Kidney tubule cell (primary cell): ENCODE measurements around the gene ZFYVE16.

ENCODE experiments used
- DNase-seq: peaks from one replicate; pipeline ENCODE4 v3.0.0-alpha.2; 2018; ENCODE audit warnings: low spot score

ZFYVE16 gene

DNA sequence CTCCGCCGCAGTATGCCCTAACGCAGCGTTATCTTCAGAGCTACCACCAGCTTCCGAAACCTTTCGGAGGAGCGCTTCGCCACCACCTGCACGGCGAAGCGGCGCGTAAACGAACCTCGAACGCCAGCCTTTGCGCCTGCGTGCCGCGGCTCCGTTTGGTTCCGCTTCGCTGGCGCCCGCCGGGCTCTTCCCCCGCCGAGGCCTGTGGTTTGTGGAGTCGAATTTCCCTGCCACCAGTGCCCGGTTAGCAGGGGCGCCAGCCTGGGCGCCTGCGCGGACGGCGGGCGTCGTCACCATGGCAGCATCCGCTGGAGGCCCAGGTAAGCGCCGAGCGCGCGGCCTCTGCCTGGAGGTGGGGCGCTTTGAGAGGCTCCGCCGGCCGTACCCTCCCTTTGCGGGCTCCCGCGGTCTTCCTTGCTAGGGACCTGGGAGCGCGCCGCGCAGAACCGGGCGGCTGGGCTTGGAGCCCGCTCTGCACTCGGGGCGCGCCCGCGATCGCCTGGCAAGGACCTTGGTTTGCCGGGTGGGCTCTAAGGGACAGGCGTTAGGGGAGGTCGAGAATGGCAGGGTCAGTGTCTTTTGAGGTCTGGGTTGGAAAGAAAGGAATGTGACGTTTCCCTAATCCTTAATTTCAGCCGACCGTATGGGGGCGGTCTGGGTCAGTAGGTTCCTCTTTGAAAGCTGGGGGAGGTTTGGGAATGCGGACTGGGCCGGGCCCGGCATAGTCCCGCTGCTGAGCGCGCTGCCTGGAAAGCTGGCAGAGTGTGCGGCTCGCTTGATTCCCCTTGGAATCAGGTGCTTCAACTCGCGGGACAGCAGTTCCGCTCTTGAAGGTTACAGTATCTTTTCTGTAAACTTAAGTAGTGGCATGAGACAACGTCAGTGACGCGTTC lies 80.2 kb downstream of the ZFYVE16 start, which contains the start of gene FAM151B:
Gene FAM151B, plus strand, starts transcription at position 272 of the 893 bp plus-strand sequence. Its CDS starts 24 bp downstream, at position 296.
- peak; percentile 99 for DNase-seq

DNA sequence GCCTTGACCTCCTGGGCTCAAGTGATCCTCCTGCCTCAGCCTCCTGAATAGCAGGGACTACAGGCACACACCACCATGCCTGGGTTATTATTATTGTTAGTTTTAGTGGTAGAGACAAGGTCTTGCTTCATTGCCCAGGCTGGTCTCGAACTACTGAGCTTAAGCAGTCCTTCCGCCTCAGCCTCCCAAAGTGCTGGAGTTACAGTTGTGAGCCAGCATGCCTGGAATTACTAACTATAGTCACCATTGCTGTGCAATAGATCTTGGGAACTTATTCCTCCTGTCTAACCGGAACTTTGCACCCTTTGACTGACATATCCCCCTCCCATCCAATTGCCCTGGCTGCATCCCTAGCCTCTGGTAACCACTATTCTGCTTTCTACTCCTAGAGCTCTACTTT lies 83.4 kb downstream of the ZFYVE16 start:
- no peak for DNase-seq

GRCh38 chr5:80492741-80493140 lies 84.9 kb downstream of the ZFYVE16 start:
- DNase-seq, result no peak

GRCh38 chr5:80493443-80493842 lies 85.6 kb downstream of the ZFYVE16 start:
- peak; percentile 36 for DNase-seq

DNA sequence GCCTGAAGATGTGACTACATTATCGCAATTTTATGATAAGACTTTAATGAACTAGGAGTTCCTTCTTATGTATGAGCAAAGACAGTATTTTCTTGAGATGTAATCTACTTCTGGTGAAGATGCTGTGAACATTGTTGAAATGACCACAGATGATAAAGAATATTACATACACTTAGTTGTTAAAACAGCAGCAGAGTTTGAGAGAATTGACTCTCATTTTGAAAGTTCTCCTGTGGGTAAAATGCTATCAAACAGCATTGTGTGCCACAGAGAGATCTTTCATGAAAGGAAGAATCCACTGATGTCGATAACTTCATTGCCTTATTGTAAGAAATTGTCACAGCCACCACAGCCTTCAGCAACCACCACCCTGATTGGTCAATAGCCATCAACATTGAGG lies 88.0 kb downstream of the ZFYVE16 start:
- DNase-seq, result no peak

DNA sequence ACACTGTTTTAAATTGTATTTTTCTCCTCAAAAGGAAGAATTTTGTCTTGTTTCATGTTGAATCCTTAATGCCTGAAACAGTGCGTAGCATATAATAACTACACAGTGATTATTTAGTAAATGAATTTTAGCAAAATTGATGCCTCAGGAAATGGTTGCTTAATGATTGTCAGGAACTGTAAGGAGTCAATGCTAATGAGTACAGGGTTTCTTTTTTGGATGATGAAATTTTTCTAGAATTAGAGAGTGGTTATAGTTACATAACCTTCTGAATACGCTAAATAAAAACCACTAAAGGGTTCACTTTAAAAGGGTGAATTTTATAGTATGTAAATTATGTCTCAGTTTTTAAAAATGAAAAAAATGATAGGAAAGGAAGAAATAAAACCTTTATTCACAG lies 94.9 kb downstream of the ZFYVE16 start:
- DNase-seq, result no peak

GRCh38 chr5:80503641-80504040 lies 95.8 kb downstream of the ZFYVE16 start:
- DNase-seq, result no peak

- DNase-seq, result no peak
Observed at GRCh38 chr5:80504833-80505232, 97.0 kb downstream of the ZFYVE16 start.

- DNase-seq, result no peak
Observed at GRCh38 chr5:80507663-80508062, 99.8 kb downstream of the ZFYVE16 start.

DNA sequence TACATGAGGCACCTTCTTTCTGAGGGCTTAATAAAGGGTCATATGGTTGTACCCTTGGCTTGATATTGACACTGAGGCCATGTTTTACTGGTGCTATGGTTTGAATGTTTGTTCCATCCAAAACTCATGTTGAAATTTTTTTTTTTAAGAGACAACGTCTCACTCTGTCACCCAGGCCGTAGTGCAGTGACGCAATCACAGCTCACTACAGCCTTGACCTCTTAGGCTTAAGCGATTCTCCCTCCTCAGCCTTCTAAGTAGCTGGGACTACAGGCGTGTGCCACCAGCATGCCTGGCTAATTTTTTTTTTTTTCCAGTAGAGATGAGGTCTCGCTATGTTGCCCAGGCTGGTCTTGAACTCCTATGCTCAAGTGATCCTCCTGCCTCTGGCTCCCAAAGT lies 101.0 kb downstream of the ZFYVE16 start:
- no peak for DNase-seq

GRCh38 chr5:80509362-80509761 lies 101.5 kb downstream of the ZFYVE16 start:
- no peak for DNase-seq

DNA sequence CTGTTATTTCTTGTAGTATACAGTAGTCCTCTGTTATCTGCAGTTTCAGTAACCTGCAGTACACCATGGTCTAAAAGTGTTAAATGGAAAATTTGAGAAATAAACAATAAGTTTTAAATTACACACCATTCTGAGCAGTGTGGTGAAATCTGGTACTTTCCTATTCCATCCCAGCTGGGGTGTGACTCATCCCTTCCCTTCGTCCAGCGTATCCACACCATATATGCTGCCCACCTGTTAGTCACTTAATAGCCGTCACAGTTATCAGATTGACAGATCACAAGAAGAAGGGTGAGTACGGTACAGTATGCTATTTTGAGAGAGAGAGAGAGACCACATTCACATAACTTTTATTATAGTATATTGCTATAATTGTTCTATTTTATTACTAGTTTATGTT lies 109.0 kb downstream of the ZFYVE16 start:
- DNase-seq, result peak; percentile 80
